C4-2B (cell line): ENCODE measurements around the gene ASB8.

Experiments used
- H3K27ac ChIP-seq: fragments of 450-650 bp; 2 replicates; pipeline ENCODE4 v1.5.1; 2017
- ZFX ChIP-seq: fragments of 450-650 bp; IDR thresholded peaks from 2 replicates; pipeline ENCODE4 v1.6.1; 2017
- TF ChIP-seq, protein P1 (sequence below): fragments of 450-650 bp; conservative IDR thresholded peaks from 2 replicates; pipeline ENCODE4 v1.5.1; 2017; ENCODE audit warnings: mild to moderate bottlenecking

ASB8 gene

DNA sequence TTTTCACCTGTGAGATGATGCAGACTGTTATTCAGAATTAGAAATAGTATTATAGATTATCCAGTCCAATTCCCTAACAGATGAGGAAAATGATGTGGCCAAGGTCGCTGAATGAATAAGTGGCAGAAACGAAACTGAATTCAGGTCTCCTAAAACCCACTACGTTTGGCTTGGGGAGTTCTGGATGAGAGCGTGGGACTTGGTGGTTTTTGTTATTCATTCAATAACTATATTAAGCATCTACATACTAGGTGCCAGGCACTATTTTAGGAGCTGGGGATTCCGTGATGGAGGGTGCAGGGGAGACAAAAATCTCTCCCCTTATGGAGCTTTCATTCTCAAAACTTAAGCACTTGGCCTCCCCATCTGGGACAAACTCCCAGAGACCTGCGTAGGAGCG, 25.3 kb upstream of the ASB8 start:
- TF ChIP-seq ZFX: no peak
- TF ChIP-seq, protein P1, sequence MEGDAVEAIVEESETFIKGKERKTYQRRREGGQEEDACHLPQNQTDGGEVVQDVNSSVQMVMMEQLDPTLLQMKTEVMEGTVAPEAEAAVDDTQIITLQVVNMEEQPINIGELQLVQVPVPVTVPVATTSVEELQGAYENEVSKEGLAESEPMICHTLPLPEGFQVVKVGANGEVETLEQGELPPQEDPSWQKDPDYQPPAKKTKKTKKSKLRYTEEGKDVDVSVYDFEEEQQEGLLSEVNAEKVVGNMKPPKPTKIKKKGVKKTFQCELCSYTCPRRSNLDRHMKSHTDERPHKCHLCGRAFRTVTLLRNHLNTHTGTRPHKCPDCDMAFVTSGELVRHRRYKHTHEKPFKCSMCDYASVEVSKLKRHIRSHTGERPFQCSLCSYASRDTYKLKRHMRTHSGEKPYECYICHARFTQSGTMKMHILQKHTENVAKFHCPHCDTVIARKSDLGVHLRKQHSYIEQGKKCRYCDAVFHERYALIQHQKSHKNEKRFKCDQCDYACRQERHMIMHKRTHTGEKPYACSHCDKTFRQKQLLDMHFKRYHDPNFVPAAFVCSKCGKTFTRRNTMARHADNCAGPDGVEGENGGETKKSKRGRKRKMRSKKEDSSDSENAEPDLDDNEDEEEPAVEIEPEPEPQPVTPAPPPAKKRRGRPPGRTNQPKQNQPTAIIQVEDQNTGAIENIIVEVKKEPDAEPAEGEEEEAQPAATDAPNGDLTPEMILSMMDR: no peak
- H3K27ac ChIP-seq: no peak overlapping the region

- TF ChIP-seq, protein P1: no peak
- no peak for TF ChIP-seq ZFX
- H3K27ac ChIP-seq: no peak overlapping the region
These were observed 23.7 kb upstream of the ASB8 start for GRCh38 chr12:48180857-48181495.

- H3K27ac ChIP-seq: no peak overlapping the region
- TF ChIP-seq ZFX: no peak
- TF ChIP-seq, protein P1: no peak
These were observed 23.1 kb upstream of the ASB8 start for GRCh38 chr12:48180424-48180823.

DNA sequence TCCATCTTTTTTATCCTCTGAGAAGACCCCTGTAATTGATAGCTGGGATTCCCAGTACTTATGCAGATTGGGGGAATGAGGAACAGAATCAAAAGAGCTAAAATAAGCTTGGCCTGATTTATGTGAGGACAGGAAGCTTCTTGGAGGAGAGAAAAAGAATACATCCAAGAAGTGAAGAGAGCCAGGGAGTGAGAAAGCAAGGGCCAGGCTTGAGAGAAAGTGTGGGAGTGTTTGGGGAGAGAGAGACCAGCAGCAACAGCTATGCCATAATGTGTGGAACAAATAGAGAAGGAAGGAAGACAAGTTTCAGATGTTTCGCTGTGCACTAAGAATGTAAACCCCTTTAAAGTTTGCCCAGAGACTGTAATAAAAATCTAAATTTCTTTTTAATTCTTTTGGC, 22.2 kb upstream of the ASB8 start:
- TF ChIP-seq ZFX: no peak
- TF ChIP-seq, protein P1: no peak
- no peak overlapping the region for H3K27ac ChIP-seq

- no peak overlapping the region for H3K27ac ChIP-seq
- no peak for TF ChIP-seq ZFX
- TF ChIP-seq, protein P1: no peak
These were observed 20.7 kb upstream of the ASB8 start for GRCh38 chr12:48177982-48178381.

DNA sequence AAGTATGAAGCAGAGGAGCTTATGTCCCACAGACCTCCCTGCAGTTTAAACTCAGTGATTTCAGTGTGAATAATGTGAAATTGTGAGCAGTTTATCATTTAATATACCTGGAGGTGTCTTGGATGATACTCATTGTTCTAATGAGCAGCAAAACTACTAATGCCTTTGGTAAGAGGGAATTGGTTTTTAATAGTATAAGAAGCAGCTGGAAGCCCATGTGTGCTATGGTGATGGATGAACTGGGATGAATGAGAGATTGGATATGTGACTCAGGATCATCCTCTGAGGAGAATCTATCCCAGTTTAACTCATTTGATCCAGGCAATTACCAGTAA, 19.1 kb upstream of the ASB8 start:
- no peak for TF ChIP-seq ZFX
- TF ChIP-seq, protein P1: no peak
- H3K27ac ChIP-seq: no peak overlapping the region

- TF ChIP-seq, protein P1: no peak
- TF ChIP-seq ZFX: no peak
- H3K27ac ChIP-seq: no peak overlapping the region
These were observed 18.5 kb upstream of the ASB8 start for GRCh38 chr12:48175613-48176416.
